ENCODE data around the gene GPR148.

GPR148 gene

DNA sequence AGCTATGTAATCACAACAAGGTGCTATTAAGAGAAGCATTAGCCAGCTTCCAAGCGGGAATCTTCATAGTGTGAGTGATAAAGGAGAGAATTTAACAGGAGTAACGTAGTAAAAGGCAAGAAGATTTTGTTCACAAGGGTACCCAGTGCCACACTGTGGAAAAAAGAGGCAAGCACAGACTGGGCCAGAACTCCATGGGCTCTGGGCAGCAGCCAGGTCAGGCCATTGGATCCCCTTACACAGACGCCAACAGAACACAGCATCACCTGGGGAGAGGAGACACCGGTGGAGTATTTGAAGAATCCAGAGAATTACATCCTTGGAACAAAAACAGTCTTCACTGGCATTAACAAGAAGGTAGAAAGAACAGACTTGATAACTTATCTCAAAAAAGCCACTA, 47.7 kb downstream of the GPR148 start:
- DNase-seq = no peak

DNA sequence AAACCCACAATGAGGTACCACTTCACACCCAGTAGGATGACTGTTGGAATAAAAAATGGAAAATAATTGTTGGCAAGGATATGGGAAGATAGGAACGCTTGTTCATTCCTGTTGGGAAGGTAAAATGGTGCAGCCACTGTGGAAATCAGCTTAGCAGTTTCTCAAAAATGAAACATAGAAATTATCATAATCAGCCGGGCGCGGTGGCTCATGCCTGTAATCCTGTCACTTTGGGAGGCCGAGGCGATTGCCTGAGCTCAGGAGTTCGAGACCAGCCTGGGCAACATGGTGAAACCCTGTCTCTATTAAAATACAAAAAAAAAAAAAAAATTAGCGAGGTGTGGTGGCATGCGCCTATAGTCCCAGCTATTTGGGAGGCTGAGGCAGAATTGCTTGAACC, 49.9 kb downstream of the GPR148 start:
- DNase-seq = no peak

Data from T-helper 1 cell (primary cell).